Ovary (tissue), 9 donors: Measurements from ENCODE around the gene HMGN3. TPM values are rescaled to one million over a fixed set of nuclear protein-coding genes. Genes with fewer than 3 reads are reported as not detected.

Experiments
- DNase-seq, 5 donors: peaks; one replicate each; pipeline ENCODE4 v3.0.0-alpha.2; 2019 to 2020
- H3K27ac ChIP-seq, 2 donors: fragments of 200-600 bp; one replicate each; pipeline versions ENCODE4 v1.5.1 to v1.8.0; 2019 to 2022
- H3K27me3 ChIP-seq: fragments of 200-600 bp; one replicate; pipeline ENCODE4 v1.8.0; 2022
- H3K36me3 ChIP-seq: fragments of 200-600 bp; sonication (generic); one replicate; pipeline ENCODE4 v1.5.1; 2019
- H3K4me1 ChIP-seq: one replicate; pipeline ENCODE4 v1.8.1; 2013; ENCODE audit warnings: mild to moderate bottlenecking, moderate library complexity; ENCODE audit not compliant: insufficient read depth
- H3K4me3 ChIP-seq: fragments of 200-600 bp; sonication (generic); one replicate; pipeline ENCODE4 v1.5.1; 2017
- H3K9me3 ChIP-seq, 2 donors: fragments of 200-600 bp in 1 of 2; sonication (generic) in 1 of 2; one replicate each; pipeline versions ENCODE4 v1.5.1 to v1.8.1; 2013 to 2019; ENCODE audit warnings: mild to moderate bottlenecking in 1 of 2, moderate library complexity in 1 of 2
- CTCF ChIP-seq, 3 donors: fragments of 450-650 bp in 2 of 3; fragments of 200-600 bp in 1 of 3; IDR thresholded peaks; one replicate each; pipeline versions ENCODE4 v1.5.1 to v1.8.0; 2016 to 2022; ENCODE audit warnings: antibody characterized with exemption in 3 of 3, mild to moderate bottlenecking in 1 of 3
- EP300 ChIP-seq: sonication (generic); formaldehyde crosslinking; IDR thresholded peaks from one replicate; pipeline ENCODE4 v1.6.1; 2017; ENCODE audit warnings: antibody characterized with exemption
- POLR2A ChIP-seq: fragments of 450-650 bp; IDR thresholded peaks from one replicate; pipeline ENCODE4 v1.6.1; 2017; ENCODE audit warnings: antibody characterized with exemption, mild to moderate bottlenecking, moderate library complexity
- WGBS, 3 donors: extraction: QIAGEN DNeasy Blood & Tissue Kit in 1 of 3; methylation state at CpG; one replicate each; pipeline versions ENCODE4 v1.1.5 to v1.1.7; 2013 to 2017; 5-methylcytosine and 5-hydroxymethylcytosine counted together
- intact Hi-C, 4 donors: fragments of 100-400 bp; cut with DNase I; formaldehyde crosslinking; loops; one replicate each; pipeline versions ENCODE4 v1.11.0 to v1.15.1; 2022 to 2023
- polyA plus RNA-seq, 2 donors: library from polyadenylated mRNA; stranded (reverse); fragments of 200-250 nt in 1 of 2; fragments of 350-450 nt in 1 of 2; fragmentation: Illumina TruSeq in 1 of 2; extraction: RNeasy Lipid Tissue Mini Kit (QIAGEN cat#74804) in 1 of 2; gene quantifications; one replicate each; pipeline ENCODE4 v1.2.3, GENCODE V29; 2013 to 2014
- total RNA-seq, 7 donors: library from RNA; depleted of rRNA in 2 of 7; stranded (reverse); fragments of >200 nt in 2 of 7; fragmentation: NEBNext Ultra II Directional in 3 of 7; extraction: Animal tissue kit (Norgen Biotek cat#: 25700) in 3 of 7; gene quantifications; one replicate each; pipeline versions ENCODE4 v1.1.0 to v1.2.4, GENCODE V29; 2016 to 2023
- donor health status: DM: no; HTN: no; CAD: no; lungs with moderate emphysema.
- donor health status: DM: no; HTN: no; CAD: no.
- donor health status: Bipolar disorder and iron deficiency.
- donor health status: DM: yes; HTN: yes; CAD: no.
- donor health status: DM: no; HTN: no; CAD: no.
- donor health status: DM: yes; HTN: yes; CAD: no.

HMGN3 gene
- total and polyA plus RNA-seq, 9 donors: 44.7 to 140 (median 69.9) TPM

GRCh38 chr6:79267128-79267527 is 32.6 kb upstream of the HMGN3 start:
- no peak for TF ChIP-seq CTCF (IDR thresholded peaks at IDR 0.05)
- no peak for TF ChIP-seq EP300
- no peak for TF ChIP-seq POLR2A
- Histone ChIP-seq H3K4me1 (no peaks in the 10 kb centered on the region), H3K4me3 (no peak overlapping the region), H3K9me3 (no peaks in the 10 kb centered on the region), H3K27me3 (no peaks in the 10 kb centered on the region), H3K36me3 (no peaks in the 10 kb centered on the region), H3K27ac (no peak overlapping the region)
- intact Hi-C loops: no loop called here
- no peak for DNase-seq
- WGBS, 3 donors: 85 to 90% (median 89%) methylated on average over 1 of the region's 1 CpG

GRCh38 chr6:79266051-79266450 is 31.6 kb upstream of the HMGN3 start:
- Histone ChIP-seq H3K27me3 (no peaks in the 10 kb centered on the region), H3K4me3 (no peak overlapping the region), H3K9me3 (no peaks in the 10 kb centered on the region), H3K27ac (no peak overlapping the region), H3K36me3 (no peaks in the 10 kb centered on the region), H3K4me1 (no peaks in the 10 kb centered on the region)
- DNase-seq: no peak
- no peak for TF ChIP-seq CTCF (IDR thresholded peaks at IDR 0.05)
- no peak for TF ChIP-seq POLR2A
- TF ChIP-seq EP300: no peak
- intact Hi-C loops: no loop called here

- H3K4me3 ChIP-seq: no peak overlapping the region
- H3K4me1 ChIP-seq: no peaks in the 10 kb centered on the region
- no peak overlapping the region for H3K27ac ChIP-seq
- intact Hi-C loops: no loop called here
- no peaks in the 10 kb centered on the region for H3K36me3 ChIP-seq
- TF ChIP-seq EP300 (no peak), POLR2A (no peak)
- H3K9me3 ChIP-seq: no peaks in the 10 kb centered on the region
- DNase-seq: no peak
- no peaks in the 10 kb centered on the region for H3K27me3 ChIP-seq
Observed at GRCh38 chr6:79263359-79263758, 28.9 kb upstream of the HMGN3 start.

GRCh38 chr6:79261666-79262065 is 27.2 kb upstream of the HMGN3 start:
- TF ChIP-seq POLR2A: no peak
- TF ChIP-seq EP300: no peak
- TF ChIP-seq CTCF (IDR thresholded peaks at IDR 0.05): no peak
- Histone ChIP-seq H3K9me3 (no peaks in the 10 kb centered on the region), H3K4me3 (no peak overlapping the region), H3K36me3 (no peaks in the 10 kb centered on the region), H3K27me3 (no peaks in the 10 kb centered on the region), H3K27ac (no peak overlapping the region), H3K4me1 (no peaks in the 10 kb centered on the region)
- WGBS, 3 donors: 74 to 79% (median 76%) methylated on average over 5 of the region's 5 CpGs
- DNase-seq: no peak
- intact Hi-C loops: no loop called here

- Histone ChIP-seq H3K27me3 (no peaks in the 10 kb centered on the region), H3K4me3 (no peak overlapping the region), H3K9me3 (no peaks in the 10 kb centered on the region), H3K4me1 (no peaks in the 10 kb centered on the region), H3K36me3 (no peaks in the 10 kb centered on the region), H3K27ac (no peak overlapping the region)
- intact Hi-C loops: no loop called here
- TF ChIP-seq EP300 (no peak), CTCF (IDR thresholded peaks at IDR 0.05) (no peak), POLR2A (no peak)
- no peak for DNase-seq
- WGBS, 3 donors: 93 to 97% (median 94%) methylated on average over 2 of the region's 2 CpGs
Observed at GRCh38 chr6:79260772-79261171, 26.3 kb upstream of the HMGN3 start.
